Measurements from ENCODE around the gene POLA1.

GRCh38 chrX:24900234-24900633, 206.5 kb downstream of the POLA1 start:
- TF ChIP-seq REST (IDR thresholded peaks at IDR 0.05; ENCODE audit: low read depth) (no peak), RAD21 (IDR thresholded peaks at IDR 0.05; ENCODE audit: low read depth) (no peak), EP300 (IDR thresholded peaks at IDR 0.05; ENCODE audit: borderline replicate concordance) (no peak), MAX (IDR thresholded peaks at IDR 0.05) (no peak)

Data from Ishikawa (cell line).